Measurements from ENCODE around the gene MLLT3.

GRCh38 chr9:20330688-20331087 lies 291.6 kb downstream of the MLLT3 start:
- TF ChIP-seq POLR2A (IDR thresholded peaks at IDR 0.05; ENCODE audit: low read length) (no peak), GATA1 (IDR thresholded peaks at IDR 0.05; ENCODE audit: low read depth, low read length) (no peak)

Data from erythroblast (primary cell).